GM12878 (cell line): ENCODE results near the gene ABCD3.

Source experiments
- CTCF ChIP-seq, 3 experiments: IDR thresholded peaks in 2 of 3; conservative IDR thresholded peaks in 1 of 3; 2 replicates each; pipeline ENCODE4 v1.5.1; 2011; ENCODE audit warnings: low read depth in 3 of 3, low read length in 3 of 3, mild to moderate bottlenecking in 3 of 3, control low read depth in 2 of 3, moderate library complexity in 2 of 3, inconsistent platforms in 1 of 3, mixed read lengths in 1 of 3; ENCODE audit not compliant: control insufficient read depth in 2 of 3, insufficient read depth in 1 of 3; ENCODE audit errors: extremely low read depth in 1 of 3
- MLLT1 ChIP-seq: fragments of 450-650 bp; IDR thresholded peaks from 2 replicates; pipeline ENCODE4 v1.6.1; 2016; ENCODE audit warnings: mild to moderate bottlenecking
- POLR2A ChIP-seq: IDR thresholded peaks from 2 replicates; pipeline ENCODE4 v1.6.1; 2011; ENCODE audit warnings: low read depth, mild to moderate bottlenecking, low read length
- REST ChIP-seq: IDR thresholded peaks from 2 replicates; pipeline ENCODE4 v1.6.1; 2012; ENCODE audit warnings: mild to moderate bottlenecking, low read depth, low read length

- TF ChIP-seq CTCF (IDR thresholded peaks at IDR 0.05 in 2 of 3, conservative IDR thresholded peaks at IDR 0.05 in 1 of 3; ENCODE audit: control insufficient read depth in 2 of 3, extremely low read depth in 1 of 3, insufficient read depth in 1 of 3, low read depth in 3 of 3, low read length in 3 of 3) (no peak), POLR2A (no peak), REST (no peak), MLLT1 (no peak)
Observed at GRCh38 chr1:94394247-94394646, 23.9 kb upstream of the ABCD3 start.
